Osteoblast (primary cell): ENCODE results near the gene RAD51D. TPM values are rescaled to one million over a fixed set of nuclear protein-coding genes. Genes with fewer than 3 reads are reported as not detected.

Source experiments
- DNase-seq: peaks from one replicate; pipeline ENCODE4 v3.0.0; 2011; ENCODE audit warnings: low spot score, mixed read lengths; ENCODE audit not compliant: insufficient read length; ENCODE audit errors: missing footprints
- H2AFZ ChIP-seq: 2 replicates; pipeline ENCODE4 v1.6.0; 2011; ENCODE audit warnings: mild to moderate bottlenecking, low read length
- H3K27ac ChIP-seq: 2 replicates; pipeline ENCODE4 v1.5.1; 2011; ENCODE audit warnings: mild to moderate bottlenecking, low read depth, low read length, moderate library complexity
- H3K27me3 ChIP-seq: 2 replicates; pipeline ENCODE4 v1.6.0; 2012; ENCODE audit warnings: mild to moderate bottlenecking, control low read depth, inconsistent platforms, low read length, moderate library complexity; ENCODE audit not compliant: insufficient read depth
- H3K36me3 ChIP-seq: 2 replicates; pipeline ENCODE4 v1.5.1; 2011; ENCODE audit warnings: mild to moderate bottlenecking, low read length, control low read depth, moderate library complexity; ENCODE audit not compliant: insufficient read depth
- H3K4me1 ChIP-seq: 2 replicates; pipeline ENCODE4 v1.5.1; 2011; ENCODE audit warnings: mild to moderate bottlenecking, low read length, control low read depth, moderate library complexity; ENCODE audit not compliant: insufficient read depth
- H3K4me2 ChIP-seq: 2 replicates; pipeline ENCODE4 v1.6.0; 2011; ENCODE audit warnings: mild to moderate bottlenecking, low read length; ENCODE audit not compliant: insufficient read depth
- H3K4me3 ChIP-seq: fragments of 200-600 bp; sonication (generic); 3 replicates; pipeline ENCODE4 v1.5.1; 2012; ENCODE audit warnings: mild to moderate bottlenecking, low read length, inconsistent platforms; ENCODE audit not compliant: insufficient read depth
- H3K79me2 ChIP-seq: 2 replicates; pipeline ENCODE4 v1.6.0; 2012; ENCODE audit warnings: mild to moderate bottlenecking, low read length, control low read depth, inconsistent platforms; ENCODE audit not compliant: insufficient read depth
- H3K9me3 ChIP-seq: 2 replicates; pipeline ENCODE4 v1.5.1; 2011; ENCODE audit warnings: low read depth, low read length, control low read depth
- H4K20me1 ChIP-seq: 2 replicates; pipeline ENCODE4 v1.6.0; 2012; ENCODE audit warnings: mild to moderate bottlenecking, low read length, control low read depth; ENCODE audit not compliant: insufficient read depth
- total RNA-seq: library from RNA; depleted of rRNA; stranded (reverse); fragments of >200 nt; gene quantifications from 2 replicates; pipeline ENCODE4 v1.2.3, GENCODE V29; 2012
- TF ChIP-seq, protein P1 (sequence below): IDR thresholded peaks from 2 replicates; pipeline ENCODE4 v1.5.1; 2011; ENCODE audit warnings: mild to moderate bottlenecking, low read depth, low read length, moderate library complexity; ENCODE audit errors: extremely low read depth

Gene RAD51D
- total RNA-seq, 1 donor: 14.8 TPM

DNA sequence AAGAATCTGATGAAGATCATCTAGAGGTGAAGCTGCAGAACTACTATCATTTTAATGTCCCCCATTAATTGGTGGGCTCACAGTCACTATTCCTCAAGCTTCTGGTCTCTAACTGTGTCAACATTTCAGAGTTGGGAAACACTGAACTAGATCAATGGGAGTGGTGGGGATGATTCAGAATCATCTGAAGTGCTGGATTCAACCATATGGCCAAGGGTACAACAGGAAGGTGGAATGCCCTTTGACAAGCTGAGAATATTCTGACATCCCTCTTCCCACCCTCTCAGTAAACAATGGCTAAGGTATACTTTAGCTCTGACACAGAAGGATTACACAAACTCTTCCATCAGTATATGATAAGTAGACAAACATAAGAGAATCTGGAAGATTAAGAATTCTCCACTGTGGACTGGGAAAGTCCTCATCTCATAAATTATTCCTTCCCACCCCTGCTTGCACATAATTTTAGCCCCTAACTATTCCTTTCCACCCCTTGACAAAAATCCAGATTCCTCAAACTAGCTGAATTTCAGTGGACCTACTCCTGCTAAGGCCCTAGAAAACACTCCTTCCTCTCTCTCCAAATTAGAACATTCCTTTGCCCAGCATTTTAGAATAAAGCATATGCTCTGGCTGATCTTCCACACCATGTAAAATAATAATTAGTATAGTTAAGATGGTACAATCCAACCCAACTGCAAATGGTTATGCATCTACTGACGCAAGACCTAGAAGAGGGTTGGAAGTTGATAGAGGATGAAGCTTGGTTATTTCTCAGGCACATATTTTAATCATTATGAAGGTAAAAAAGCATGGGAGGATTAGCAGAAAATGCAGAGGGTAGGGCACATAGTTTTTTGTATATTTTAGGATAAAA lies 39.9 kb downstream of the RAD51D start:
- Histone ChIP-seq H2AFZ (no peak overlapping the region), H3K27ac (no peak overlapping the region), H4K20me1 (peaks cover 12% of the 10 kb centered on the region), H3K36me3 (no peaks in the 10 kb centered on the region), H3K27me3 (no peaks in the 10 kb centered on the region), H3K79me2 (peaks cover 81% of the 10 kb centered on the region), H3K4me3 (no peak overlapping the region), H3K9me3 (no peaks in the 10 kb centered on the region), H3K4me2 (no peak overlapping the region), H3K4me1 (peaks cover 22% of the 10 kb centered on the region)
- no peak for DNase-seq
- TF ChIP-seq, protein P1, sequence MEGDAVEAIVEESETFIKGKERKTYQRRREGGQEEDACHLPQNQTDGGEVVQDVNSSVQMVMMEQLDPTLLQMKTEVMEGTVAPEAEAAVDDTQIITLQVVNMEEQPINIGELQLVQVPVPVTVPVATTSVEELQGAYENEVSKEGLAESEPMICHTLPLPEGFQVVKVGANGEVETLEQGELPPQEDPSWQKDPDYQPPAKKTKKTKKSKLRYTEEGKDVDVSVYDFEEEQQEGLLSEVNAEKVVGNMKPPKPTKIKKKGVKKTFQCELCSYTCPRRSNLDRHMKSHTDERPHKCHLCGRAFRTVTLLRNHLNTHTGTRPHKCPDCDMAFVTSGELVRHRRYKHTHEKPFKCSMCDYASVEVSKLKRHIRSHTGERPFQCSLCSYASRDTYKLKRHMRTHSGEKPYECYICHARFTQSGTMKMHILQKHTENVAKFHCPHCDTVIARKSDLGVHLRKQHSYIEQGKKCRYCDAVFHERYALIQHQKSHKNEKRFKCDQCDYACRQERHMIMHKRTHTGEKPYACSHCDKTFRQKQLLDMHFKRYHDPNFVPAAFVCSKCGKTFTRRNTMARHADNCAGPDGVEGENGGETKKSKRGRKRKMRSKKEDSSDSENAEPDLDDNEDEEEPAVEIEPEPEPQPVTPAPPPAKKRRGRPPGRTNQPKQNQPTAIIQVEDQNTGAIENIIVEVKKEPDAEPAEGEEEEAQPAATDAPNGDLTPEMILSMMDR: no peak

DNA sequence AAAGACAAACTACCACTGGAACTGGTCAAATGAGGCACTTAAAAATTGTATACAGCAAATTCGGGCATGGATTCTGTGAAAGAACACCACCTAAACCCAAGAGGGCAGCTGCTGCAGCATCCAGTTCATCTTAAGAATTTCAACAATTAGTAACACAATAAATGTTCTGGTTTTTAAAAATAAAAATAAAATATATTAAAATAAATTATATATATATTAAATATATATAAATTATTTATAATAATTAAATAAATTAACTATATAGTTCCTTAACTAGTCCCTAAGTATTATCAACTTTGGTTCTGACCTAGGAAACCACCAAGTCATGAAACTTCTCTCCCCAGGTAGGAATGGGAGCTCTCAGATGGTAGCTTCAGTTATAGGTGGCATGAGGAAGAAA lies 42.8 kb downstream of the RAD51D start:
- no peak for DNase-seq
- TF ChIP-seq, protein P1: no peak
- Histone ChIP-seq H3K27me3 (no peaks in the 10 kb centered on the region), H2AFZ (no peak overlapping the region), H3K4me2 (no peak overlapping the region), H3K27ac (no peak overlapping the region), H3K79me2 (peaks cover 82% of the 10 kb centered on the region), H4K20me1 (peaks cover 12% of the 10 kb centered on the region), H3K9me3 (no peaks in the 10 kb centered on the region), H3K4me1 (peaks cover 10% of the 10 kb centered on the region), H3K36me3 (no peaks in the 10 kb centered on the region), H3K4me3 (no peak overlapping the region)

DNA sequence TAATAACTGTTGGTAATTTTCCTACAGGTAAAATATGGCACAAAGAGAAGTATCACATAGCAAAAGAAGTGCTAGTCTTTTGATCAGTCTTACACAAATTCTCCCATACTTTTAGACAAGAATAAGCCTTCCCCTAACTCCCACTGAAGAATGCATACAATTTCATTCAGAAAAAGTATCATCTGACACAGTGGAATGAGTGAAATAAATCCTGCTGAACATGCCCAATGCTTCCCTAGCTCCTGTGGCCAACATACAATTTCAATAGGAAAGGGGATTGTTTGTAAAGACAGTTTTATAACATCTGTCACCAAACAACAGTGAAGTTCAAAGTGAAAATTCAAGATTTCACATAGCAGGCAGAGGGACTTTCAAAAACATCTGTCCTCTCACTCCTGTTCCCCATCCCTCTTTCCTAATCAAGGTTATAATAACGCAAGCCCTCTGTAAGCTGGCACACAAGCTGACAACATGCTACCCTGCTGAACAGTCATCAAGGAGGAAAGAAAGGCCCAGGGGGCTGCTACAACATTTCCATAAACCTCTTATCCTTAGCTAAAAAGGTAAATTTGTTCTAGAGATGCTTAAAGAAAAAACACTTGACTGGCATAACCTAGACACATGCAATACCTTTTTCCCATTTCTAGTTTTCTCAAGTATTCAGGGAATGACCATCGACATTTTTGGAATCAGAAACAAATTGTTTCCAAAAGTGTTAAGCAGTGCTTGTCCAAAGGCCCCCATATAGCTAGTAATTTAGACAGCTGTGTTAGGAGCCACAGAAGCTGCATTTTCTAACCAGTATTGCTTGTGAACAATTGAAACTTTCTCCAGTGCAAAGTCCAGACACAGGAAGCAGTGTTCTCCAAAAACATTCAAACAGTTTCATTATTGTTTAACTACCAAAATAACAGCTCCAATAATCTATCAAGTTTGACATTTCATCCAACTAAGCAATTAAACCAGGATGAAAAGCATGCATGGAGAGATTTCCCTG lies 44.7 kb downstream of the RAD51D start:
- no peaks in the 10 kb centered on the region for H3K27me3 ChIP-seq
- no peak overlapping the region for H3K27ac ChIP-seq
- peaks cover 12% of the 10 kb centered on the region for H4K20me1 ChIP-seq
- H3K36me3 ChIP-seq: no peaks in the 10 kb centered on the region
- TF ChIP-seq, protein P1: no peak
- no peak overlapping the region for H3K4me3 ChIP-seq
- peaks cover 12% of the 10 kb centered on the region for H3K4me1 ChIP-seq
- H3K9me3 ChIP-seq: no peaks in the 10 kb centered on the region
- peaks cover 82% of the 10 kb centered on the region for H3K79me2 ChIP-seq
- H2AFZ ChIP-seq: no peak overlapping the region
- no peak for DNase-seq
- peak overlapping the region; percentile 30 for H3K4me2 ChIP-seq
